Measurements from ENCODE around the gene ICE2. TPM values are rescaled to one million over a fixed set of nuclear protein-coding genes. Genes with fewer than 3 reads are reported as not detected.

The ICE2 gene
- total and polyA plus RNA-seq, 4 donors: 5.7 to 26.6 (median 16.8) TPM

GRCh38 chr15:60376677-60377095, 102.3 kb downstream of the ICE2 start:
- Histone ChIP-seq H3K27ac (ENCODE audit: low read depth in 1 of 2, low read length in 2 of 2) (no peak overlapping the region), H3K9ac (ENCODE audit: low read depth in 1 of 2, low read length in 2 of 2) (no peak overlapping the region), H3K9me3 (ENCODE audit: control insufficient read depth in 4 of 4, low read length in 3 of 4) (no peaks in the 10 kb centered on the region), H3K36me3 (ENCODE audit: control insufficient read depth in 4 of 4, insufficient read depth in 3 of 4, low read depth in 1 of 4, low read length in 3 of 4) (peaks cover 0 to 4% (median 3%) of the 10 kb centered on the region in 4 donors), H3K27me3 (ENCODE audit: control insufficient read depth in 4 of 4, insufficient read depth in 4 of 4, low read length in 3 of 4) (no peaks in the 10 kb centered on the region), H3K4me3 (ENCODE audit: low read depth in 1 of 3, low read length in 3 of 3) (no peak overlapping the region), H3K4me1 (ENCODE audit: control insufficient read depth in 4 of 4, insufficient read depth in 4 of 4, low read length in 3 of 4) (peaks cover 0 to 3% (median 0%) of the 10 kb centered on the region in 4 donors)
- WGBS: 93% methylated on average over 12 of the region's 12 CpGs
- TF ChIP-seq TAF1 (conservative IDR thresholded peaks at IDR 0.05): no peak
- DNase-seq (ENCODE audit: low spot score): no peak

- peaks cover 0 to 6% (median 1%) of the 10 kb centered on the region in 4 donors for H3K36me3 ChIP-seq (ENCODE audit: control insufficient read depth in 4 of 4, insufficient read depth in 3 of 4, low read depth in 1 of 4, low read length in 3 of 4)
- H3K9me3 ChIP-seq (ENCODE audit: control insufficient read depth in 4 of 4, low read length in 3 of 4): no peaks in the 10 kb centered on the region
- H3K27me3 ChIP-seq (ENCODE audit: control insufficient read depth in 4 of 4, insufficient read depth in 4 of 4, low read length in 3 of 4): no peaks in the 10 kb centered on the region
- no peak for DNase-seq (ENCODE audit: low spot score)
- TF ChIP-seq SP1 (IDR thresholded peaks at IDR 0.05): no peak
- TF ChIP-seq ATF3 (IDR thresholded peaks at IDR 0.05): no peak
- no peak for TF ChIP-seq FOXA2 (IDR thresholded peaks at IDR 0.05)
- no peak for TF ChIP-seq JUND (IDR thresholded peaks at IDR 0.05)
- TF ChIP-seq NR2F2 (IDR thresholded peaks at IDR 0.05): no peak
- TF ChIP-seq HNF4G (IDR thresholded peaks at IDR 0.05): no peak
- no peak for TF ChIP-seq ZBTB33 (IDR thresholded peaks at IDR 0.05)
- TF ChIP-seq RAD21 (IDR thresholded peaks at IDR 0.05): no peak
- no peak for TF ChIP-seq FOXA1 (IDR thresholded peaks at IDR 0.05)
- no peak for TF ChIP-seq RXRA (IDR thresholded peaks at IDR 0.05)
- TF ChIP-seq EGR1 (IDR thresholded peaks at IDR 0.05; ENCODE audit: low read depth in 2 of 2): no peak
- TF ChIP-seq CTCF (IDR thresholded peaks at IDR 0.05; ENCODE audit: low read depth, low read length, missing input control): no peak
- no peak for TF ChIP-seq YY1 (IDR thresholded peaks at IDR 0.05)
- TF ChIP-seq REST (IDR thresholded peaks at IDR 0.05): no peak
- TF ChIP-seq MAX (IDR thresholded peaks at IDR 0.05): no peak
- H3K27ac ChIP-seq (ENCODE audit: low read depth in 1 of 2, low read length in 2 of 2): no peak overlapping the region
- no peak overlapping the region for H3K4me3 ChIP-seq (ENCODE audit: low read depth in 1 of 3, low read length in 3 of 3)
- H3K9ac ChIP-seq (ENCODE audit: low read depth in 1 of 2, low read length in 2 of 2): no peak overlapping the region
- 97% methylated on average over 5 of the region's 5 CpGs for WGBS
- peaks cover 0 to 3% (median 0%) of the 10 kb centered on the region in 4 donors for H3K4me1 ChIP-seq (ENCODE audit: control insufficient read depth in 4 of 4, insufficient read depth in 4 of 4, low read length in 3 of 4)
These were observed 103.6 kb downstream of the ICE2 start for GRCh38 chr15:60375306-60375705.

All from liver (tissue), 9 donors.